IMR-90 (cell line): ENCODE data around the gene GSKIP.

Experiments used
- BHLHE40 ChIP-seq: fragments of 150-350 bp; IDR thresholded peaks from 2 replicates; pipeline ENCODE4 v1.6.1; 2016; ENCODE audit warnings: mild to moderate bottlenecking, low read depth, low read length
- MAFK ChIP-seq: IDR thresholded peaks from 2 replicates; pipeline ENCODE4 v1.6.1; 2012; ENCODE audit warnings: low read depth, low read length, improper control_type of control experiment
- POLR2A ChIP-seq: IDR thresholded peaks from 2 replicates; pipeline ENCODE4 v1.6.1; 2012; ENCODE audit warnings: mild to moderate bottlenecking, low read depth, low read length
- RFX5 ChIP-seq: IDR thresholded peaks from 2 replicates; pipeline ENCODE4 v1.8.0; 2012; ENCODE audit warnings: low read depth, mild to moderate bottlenecking, low read length, moderate library complexity
- TF ChIP-seq, protein P1 (sequence below): fragments of 150-350 bp; IDR thresholded peaks from 2 replicates; pipeline ENCODE4 v1.6.1; 2017; ENCODE audit warnings: mild to moderate bottlenecking, antibody characterized with exemption, low read length, low read depth
- TF ChIP-seq, protein P2 (sequence below): conservative IDR thresholded peaks from 2 replicates; pipeline ENCODE4 v1.5.1; 2012; ENCODE audit warnings: mild to moderate bottlenecking, low read depth, low read length, improper control_type of control experiment

DNA sequence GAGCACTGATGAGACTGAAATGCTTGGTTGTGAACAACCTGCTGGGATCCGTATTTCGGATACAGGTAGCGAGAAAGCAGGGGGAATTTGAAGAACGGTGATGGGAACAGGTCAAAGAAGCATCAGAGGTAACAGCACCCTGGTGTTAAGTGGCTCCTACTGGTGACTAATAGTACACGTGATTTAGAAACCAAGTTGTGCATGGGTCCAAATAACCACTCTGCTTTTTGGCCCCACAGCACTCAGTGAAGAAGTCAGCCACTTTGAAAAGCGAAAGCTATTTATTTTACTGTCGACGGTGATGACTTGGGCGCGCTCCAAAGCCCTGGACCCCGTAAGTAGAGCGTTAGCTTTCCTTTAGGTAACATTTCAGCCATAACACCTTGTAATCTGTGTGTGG is 45.3 kb downstream of the GSKIP start:
- TF ChIP-seq, protein P1, sequence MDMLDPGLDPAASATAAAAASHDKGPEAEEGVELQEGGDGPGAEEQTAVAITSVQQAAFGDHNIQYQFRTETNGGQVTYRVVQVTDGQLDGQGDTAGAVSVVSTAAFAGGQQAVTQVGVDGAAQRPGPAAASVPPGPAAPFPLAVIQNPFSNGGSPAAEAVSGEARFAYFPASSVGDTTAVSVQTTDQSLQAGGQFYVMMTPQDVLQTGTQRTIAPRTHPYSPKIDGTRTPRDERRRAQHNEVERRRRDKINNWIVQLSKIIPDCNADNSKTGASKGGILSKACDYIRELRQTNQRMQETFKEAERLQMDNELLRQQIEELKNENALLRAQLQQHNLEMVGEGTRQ = no peak
- TF ChIP-seq, protein P2, sequence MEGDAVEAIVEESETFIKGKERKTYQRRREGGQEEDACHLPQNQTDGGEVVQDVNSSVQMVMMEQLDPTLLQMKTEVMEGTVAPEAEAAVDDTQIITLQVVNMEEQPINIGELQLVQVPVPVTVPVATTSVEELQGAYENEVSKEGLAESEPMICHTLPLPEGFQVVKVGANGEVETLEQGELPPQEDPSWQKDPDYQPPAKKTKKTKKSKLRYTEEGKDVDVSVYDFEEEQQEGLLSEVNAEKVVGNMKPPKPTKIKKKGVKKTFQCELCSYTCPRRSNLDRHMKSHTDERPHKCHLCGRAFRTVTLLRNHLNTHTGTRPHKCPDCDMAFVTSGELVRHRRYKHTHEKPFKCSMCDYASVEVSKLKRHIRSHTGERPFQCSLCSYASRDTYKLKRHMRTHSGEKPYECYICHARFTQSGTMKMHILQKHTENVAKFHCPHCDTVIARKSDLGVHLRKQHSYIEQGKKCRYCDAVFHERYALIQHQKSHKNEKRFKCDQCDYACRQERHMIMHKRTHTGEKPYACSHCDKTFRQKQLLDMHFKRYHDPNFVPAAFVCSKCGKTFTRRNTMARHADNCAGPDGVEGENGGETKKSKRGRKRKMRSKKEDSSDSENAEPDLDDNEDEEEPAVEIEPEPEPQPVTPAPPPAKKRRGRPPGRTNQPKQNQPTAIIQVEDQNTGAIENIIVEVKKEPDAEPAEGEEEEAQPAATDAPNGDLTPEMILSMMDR = no peak
- TF ChIP-seq RFX5 (no peak), POLR2A (no peak), BHLHE40 (no peak), MAFK (no peak)
